IPS-15b (cell line): ENCODE results near the gene TKTL2.
"Not testable (repeated sequence)": the region's sequence is repeated elsewhere in the genome, so short reads cannot be mapped to it uniquely, and the experiment has no call there.

ENCODE experiments used
- H3K27me3 ChIP-seq: one replicate; pipeline ENCODE4 v1.6.1; 2013; ENCODE audit warnings: low read length; ENCODE audit not compliant: control insufficient read depth, insufficient read depth
- H3K36me3 ChIP-seq: one replicate; pipeline ENCODE4 v1.6.1; 2013; ENCODE audit warnings: low read length; ENCODE audit not compliant: control insufficient read depth, insufficient read depth
- H3K4me1 ChIP-seq: one replicate; pipeline ENCODE4 v1.6.1; 2013; ENCODE audit warnings: mild to moderate bottlenecking, low read length; ENCODE audit not compliant: control insufficient read depth, insufficient read depth
- H3K4me3 ChIP-seq: one replicate; pipeline ENCODE4 v1.5.1; 2013; ENCODE audit warnings: low read depth, low read length
- H3K9ac ChIP-seq: one replicate; pipeline ENCODE4 v1.6.1; 2013; ENCODE audit warnings: low read depth, mild to moderate bottlenecking, low read length
- H3K9me3 ChIP-seq: one replicate; pipeline ENCODE4 v1.6.1; 2013; ENCODE audit warnings: mild to moderate bottlenecking, low read length; ENCODE audit not compliant: control insufficient read depth, insufficient read depth

TKTL2 gene

GRCh38 chr4:163484906-163485305 lies 11.4 kb upstream of the TKTL2 start:
- no peak overlapping the region for H3K9ac ChIP-seq
- H3K9me3 ChIP-seq: no peaks in the 10 kb centered on the region
- no peaks in the 10 kb centered on the region for H3K27me3 ChIP-seq
- H3K4me1 ChIP-seq: no peaks in the 10 kb centered on the region
- H3K4me3 ChIP-seq: no peak overlapping the region
- H3K36me3 ChIP-seq: no peaks in the 10 kb centered on the region

DNA sequence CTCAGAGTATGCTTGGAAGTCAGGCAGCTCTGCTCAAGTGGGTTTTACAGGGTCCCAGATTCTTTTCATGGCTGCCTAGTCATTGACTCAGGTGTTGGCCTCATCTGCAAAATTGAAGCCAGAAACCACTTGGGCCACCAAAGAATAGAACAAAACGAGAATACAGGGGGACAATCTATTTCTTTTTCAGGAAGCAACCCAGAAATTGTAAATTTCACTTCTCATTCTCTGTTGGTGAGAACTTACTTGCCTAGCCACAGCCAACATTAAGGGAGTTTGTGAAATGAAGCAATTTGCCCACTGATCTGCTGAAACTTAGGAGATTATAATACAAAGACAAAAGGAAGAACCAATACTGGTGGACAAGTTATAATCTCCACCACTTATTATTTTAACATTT lies 8.6 kb upstream of the TKTL2 start:
- H3K36me3 ChIP-seq: no peaks in the 10 kb centered on the region
- no peaks in the 10 kb centered on the region for H3K4me1 ChIP-seq
- H3K27me3 ChIP-seq: no peaks in the 10 kb centered on the region
- H3K9ac ChIP-seq: no peak overlapping the region
- no peak overlapping the region for H3K4me3 ChIP-seq
- H3K9me3 ChIP-seq: no peaks in the 10 kb centered on the region

DNA sequence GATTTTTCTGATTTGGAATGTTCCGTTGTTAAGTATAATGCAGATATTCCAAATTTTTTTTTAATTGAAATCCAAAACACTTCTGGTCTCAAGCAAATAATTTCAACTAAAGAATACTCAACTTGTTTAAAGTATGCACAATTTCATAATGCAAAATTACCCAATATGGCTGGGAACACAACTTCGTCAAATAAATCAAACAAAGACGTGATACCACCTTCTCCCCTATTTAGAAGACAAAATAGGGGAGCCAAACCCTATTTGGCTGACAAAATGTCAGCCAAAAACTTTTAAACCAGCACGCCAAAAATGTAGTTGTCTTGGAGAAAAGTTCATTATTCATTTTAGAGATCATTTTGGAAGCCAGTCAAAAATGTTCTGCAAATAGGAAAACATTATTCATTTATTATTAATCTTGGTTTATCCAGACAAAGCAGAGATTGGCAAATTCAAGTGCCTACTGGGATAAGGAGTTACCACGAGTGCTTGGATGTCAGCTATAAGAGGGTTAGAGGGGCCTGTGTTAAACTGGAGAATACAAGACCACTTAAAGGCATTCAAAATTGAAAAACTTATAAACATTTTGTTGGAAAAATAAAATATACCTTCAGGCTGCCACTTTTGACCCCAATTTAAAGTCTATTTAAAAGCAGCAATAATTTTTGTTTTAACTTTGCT lies 3.3 kb upstream of the TKTL2 start:
- no peak overlapping the region for H3K9ac ChIP-seq

GRCh38 chr4:163474027-163474426 lies 473 bp upstream of the TKTL2 start:
- Histone ChIP-seq H3K9me3 (no peaks in the 10 kb centered on the region), H3K27me3 (no peaks in the 10 kb centered on the region), H3K36me3 (no peaks in the 10 kb centered on the region), H3K4me1 (no peaks in the 10 kb centered on the region), H3K9ac (no peak overlapping the region), H3K4me3 (no peak overlapping the region)

More for the DNA sequence above, 3.3 kb upstream of the TKTL2 start:
- Histone ChIP-seq H3K4me3 (no peak overlapping the region), H3K4me1 (no peaks in the 10 kb centered on the region), H3K27me3 (no peaks in the 10 kb centered on the region), H3K36me3 (no peaks in the 10 kb centered on the region), H3K9me3 (no peaks in the 10 kb centered on the region)

GRCh38 chr4:163473130-163473529 lies 424 bp downstream of the TKTL2 start:
- H3K4me1 ChIP-seq: no peaks in the 10 kb centered on the region
- H3K4me3 ChIP-seq: no peak overlapping the region
- H3K9me3 ChIP-seq: no peaks in the 10 kb centered on the region
- H3K36me3 ChIP-seq: no peaks in the 10 kb centered on the region
- H3K9ac ChIP-seq: no peak overlapping the region
- no peaks in the 10 kb centered on the region for H3K27me3 ChIP-seq

GRCh38 chr4:163470391-163470790 lies 3.2 kb downstream of the TKTL2 start:
- Histone ChIP-seq H3K27me3 (no peaks in the 10 kb centered on the region), H3K4me3 (no peak overlapping the region)

DNA sequence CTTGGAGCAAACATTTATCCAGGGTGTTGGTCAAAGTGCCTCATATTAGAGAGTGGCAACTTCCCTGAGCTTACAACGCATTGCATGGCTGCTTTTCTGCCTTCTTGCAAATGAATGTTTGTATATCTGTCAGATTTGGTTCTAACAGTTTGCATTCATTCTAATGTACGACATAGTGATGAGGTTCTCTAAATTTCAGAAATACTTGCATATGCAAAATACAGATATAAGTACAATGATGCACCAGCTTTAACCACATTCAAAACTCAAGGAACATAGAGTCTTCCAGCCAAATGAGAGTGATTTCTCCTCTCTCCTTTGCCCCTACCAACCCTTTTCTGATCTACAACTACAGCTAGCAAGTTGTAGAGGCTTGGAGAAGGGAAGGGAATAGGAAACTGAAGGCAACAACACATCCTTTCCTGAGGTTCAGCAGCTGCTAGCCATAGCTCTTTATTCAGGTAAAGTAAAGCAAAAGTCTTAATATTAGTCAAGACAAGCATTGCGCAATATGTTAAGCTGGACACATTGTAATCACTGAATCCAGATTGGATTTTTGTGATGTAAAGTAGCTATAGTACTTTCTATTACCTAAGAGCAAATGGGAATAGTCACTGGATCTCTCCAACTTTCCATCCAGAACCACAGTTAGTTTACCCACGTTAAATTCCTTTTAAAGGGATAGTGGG lies 6.3 kb downstream of the TKTL2 start:
- no peaks in the 10 kb centered on the region for H3K27me3 ChIP-seq
- no peaks in the 10 kb centered on the region for H3K4me1 ChIP-seq
- no peaks in the 10 kb centered on the region for H3K9me3 ChIP-seq
- H3K36me3 ChIP-seq: no peaks in the 10 kb centered on the region
- no peak overlapping the region for H3K9ac ChIP-seq
- H3K4me3 ChIP-seq: no peak overlapping the region

More at GRCh38 chr4:163470391-163470790, 3.2 kb downstream of the TKTL2 start:
- Histone ChIP-seq H3K36me3 (no peaks in the 10 kb centered on the region), H3K9me3 (no peaks in the 10 kb centered on the region), H3K9ac (no peak overlapping the region), H3K4me1 (no peaks in the 10 kb centered on the region)

DNA sequence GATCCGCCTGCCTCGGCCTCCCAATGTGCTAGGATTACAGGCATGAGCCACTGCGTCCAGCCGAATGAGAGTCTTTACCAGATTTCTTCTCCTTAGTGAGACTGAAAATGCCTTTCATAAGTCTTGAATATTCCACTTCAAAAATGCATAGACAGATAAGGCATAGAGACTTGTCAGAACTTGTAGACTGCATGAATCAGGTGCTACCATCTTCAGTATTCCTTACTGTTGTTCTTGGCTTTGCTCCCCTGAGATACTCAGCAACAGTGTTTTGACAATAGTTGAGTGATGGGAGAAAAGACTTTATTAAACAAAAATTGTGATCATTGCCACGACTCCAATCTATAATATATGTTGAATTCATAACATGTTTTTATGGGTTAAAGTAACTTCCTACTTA lies 11.0 kb downstream of the TKTL2 start:
- Histone ChIP-seq H3K9ac (no peak overlapping the region), H3K27me3 (no peaks in the 10 kb centered on the region), H3K4me1 (no peaks in the 10 kb centered on the region), H3K9me3 (no peaks in the 10 kb centered on the region), H3K4me3 (no peak overlapping the region), H3K36me3 (no peaks in the 10 kb centered on the region)

- no peak overlapping the region for H3K4me3 ChIP-seq
- H3K36me3 ChIP-seq: no peaks in the 10 kb centered on the region
- no peak overlapping the region for H3K9ac ChIP-seq
- no peaks in the 10 kb centered on the region for H3K27me3 ChIP-seq
- H3K9me3 ChIP-seq: no peaks in the 10 kb centered on the region
- H3K4me1 ChIP-seq: no peaks in the 10 kb centered on the region
Measured at GRCh38 chr4:163448540-163449203, 24.9 kb downstream of the TKTL2 start.

GRCh38 chr4:163447481-163447880 lies 26.1 kb downstream of the TKTL2 start:
- no peaks in the 10 kb centered on the region for H3K27me3 ChIP-seq
- H3K4me1 ChIP-seq: no peaks in the 10 kb centered on the region
- H3K36me3 ChIP-seq: no peaks in the 10 kb centered on the region
- no peaks in the 10 kb centered on the region for H3K9me3 ChIP-seq
- no peak overlapping the region for H3K4me3 ChIP-seq
- no peak overlapping the region for H3K9ac ChIP-seq

DNA sequence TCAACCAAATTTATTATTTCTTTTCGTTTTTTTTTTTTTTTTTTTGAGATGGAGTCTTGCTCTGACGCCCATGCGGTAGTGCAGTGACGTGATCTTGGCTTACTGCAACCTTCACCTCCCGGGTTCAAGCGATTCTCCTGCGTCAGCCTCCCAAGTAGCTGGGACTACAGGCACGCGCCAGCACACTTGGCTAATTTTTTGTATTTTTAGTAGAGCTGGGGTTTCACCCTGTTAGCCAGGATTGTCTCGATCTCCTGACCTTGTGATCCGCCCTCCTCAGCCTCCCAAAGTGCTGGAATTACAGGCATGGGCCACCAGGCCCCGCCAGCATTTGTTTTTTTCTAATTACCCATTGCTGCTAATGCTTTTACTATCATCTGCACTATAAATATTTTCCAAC lies 26.5 kb downstream of the TKTL2 start:
- not testable (repeated sequence) for H3K4me3 ChIP-seq, H3K9ac ChIP-seq, H3K36me3 ChIP-seq, H3K27me3 ChIP-seq, H3K9me3 ChIP-seq, H3K4me1 ChIP-seq

- Histone ChIP-seq H3K27me3 (no peaks in the 10 kb centered on the region), H3K9me3 (no peaks in the 10 kb centered on the region), H3K4me1 (peaks cover 2% of the 10 kb centered on the region), H3K36me3 (no peaks in the 10 kb centered on the region), H3K9ac (no peak overlapping the region), H3K4me3 (no peak overlapping the region)
Measured at GRCh38 chr4:163440040-163440439, 33.5 kb downstream of the TKTL2 start.
